Activated CD8-positive, alpha-beta memory T cell treated with anti-CD3 and anti-CD28 coated beads, Interleukin-2, amount 50 U/mL, for 4 hours (primary cell): Measurements from ENCODE around the gene PRR22.

ENCODE experiments used
- DNase-seq: peaks from one replicate; pipeline ENCODE4 v3.0.0-alpha.2; 2020

The PRR22 gene

GRCh38 chr19:5811117-5811516 lies 26.6 kb upstream of the PRR22 start:
- no peak for DNase-seq

GRCh38 chr19:5809469-5809868 lies 24.9 kb upstream of the PRR22 start:
- no peak for DNase-seq

- DNase-seq, result no peak
These were observed 24.5 kb upstream of the PRR22 start for GRCh38 chr19:5809053-5809452.

- DNase-seq, result no peak
These were observed 23.7 kb upstream of the PRR22 start for GRCh38 chr19:5808120-5808816.

GRCh38 chr19:5806905-5807304 lies 22.4 kb upstream of the PRR22 start:
- no peak for DNase-seq

GRCh38 chr19:5806133-5806489 lies 21.6 kb upstream of the PRR22 start:
- DNase-seq, result no peak

- DNase-seq, result peak; percentile 70
These were observed 21.1 kb upstream of the PRR22 start for GRCh38 chr19:5805462-5806132.

GRCh38 chr19:5804516-5805461 lies 20.2 kb upstream of the PRR22 start, which contains the start of gene NRTN:
NRTN (plus strand) TSS chr19:5805067; CDS start chr19:5824166, 19,099 bp downstream.
- DNase-seq, result peak; percentile 58

- DNase-seq, result peak; percentile 93
These were observed 19.4 kb upstream of the PRR22 start for GRCh38 chr19:5803752-5804515.

- DNase-seq, result no peak
These were observed 18.9 kb upstream of the PRR22 start for GRCh38 chr19:5803441-5803751.

- no peak for DNase-seq
These were observed 17.5 kb upstream of the PRR22 start for GRCh38 chr19:5801796-5802619.

- no peak for DNase-seq
These were observed 16.1 kb upstream of the PRR22 start for GRCh38 chr19:5800361-5801270.

GRCh38 chr19:5799247-5800241 lies 15.0 kb upstream of the PRR22 start:
- no peak for DNase-seq

- no peak for DNase-seq
These were observed 13.7 kb upstream of the PRR22 start for GRCh38 chr19:5798244-5798643.

GRCh38 chr19:5795382-5795919 lies 10.9 kb upstream of the PRR22 start:
- no peak for DNase-seq

- DNase-seq, result no peak
These were observed 8.6 kb upstream of the PRR22 start for GRCh38 chr19:5793188-5793587.

- no peak for DNase-seq
These were observed 7.7 kb upstream of the PRR22 start for GRCh38 chr19:5792224-5792623.

- DNase-seq, result peak; percentile 93
These were observed 6.3 kb upstream of the PRR22 start, which contains the start of gene DUS3L for GRCh38 chr19:5790559-5791520. DUS3L (minus strand) TSS chr19:5791163; CDS start chr19:5791141, 22 bp downstream.
